Gastroesophageal sphincter (tissue), 4 donors: ENCODE data around the gene SLC10A3. TPM values are rescaled to one million over a fixed set of nuclear protein-coding genes. Genes with fewer than 3 reads are reported as not detected.
A peak's percentile ranks its signal among the peaks of the same experiment; 100 is the strongest.

Source experiments
- ATAC-seq: fragments of 150-250 bp; one replicate; pipeline ENCODE4 v1.9.1; 2016; ENCODE audit warnings: mild to moderate bottlenecking, moderate library complexity
- H3K27ac ChIP-seq, 4 donors: fragments of 200-600 bp; sonication (generic) in 3 of 4; 1 replicate in 3 of 4; 2 replicates in 1 of 4; pipeline ENCODE4 v1.5.1; 2016 to 2019
- H3K27me3 ChIP-seq: fragments of 200-600 bp; sonication (generic); one replicate; pipeline ENCODE4 v1.5.1; 2019
- H3K36me3 ChIP-seq, 2 donors: fragments of 200-600 bp; sonication (generic); one replicate each; pipeline ENCODE4 v1.5.1; 2019; ENCODE audit warnings: control low read depth in 1 of 2
- H3K4me1 ChIP-seq, 3 donors: fragments of 200-600 bp; sonication (generic); 1 replicate in 2 of 3; 2 replicates in 1 of 3; pipeline ENCODE4 v1.5.1; 2016 to 2019; ENCODE audit warnings: control low read depth in 2 of 3
- H3K4me3 ChIP-seq, 2 donors: fragments of 200-600 bp; sonication (generic); one replicate each; pipeline ENCODE4 v1.5.1; 2019; ENCODE audit warnings: mild to moderate bottlenecking in 1 of 2, moderate library complexity in 1 of 2
- H3K9me3 ChIP-seq, 3 donors: fragments of 200-600 bp; sonication (generic); one replicate each; pipeline ENCODE4 v1.5.1; 2017 to 2019; ENCODE audit warnings: control low read depth in 2 of 3
- EP300 ChIP-seq: sonication (generic); formaldehyde crosslinking; IDR thresholded peaks from one replicate; pipeline ENCODE4 v1.6.1; 2017; ENCODE audit warnings: antibody characterized with exemption, mild to moderate bottlenecking
- POLR2A ChIP-seq, 2 donors: fragments of 450-650 bp; IDR thresholded peaks; one replicate each; pipeline ENCODE4 v1.6.1; 2017; ENCODE audit warnings: antibody characterized with exemption in 2 of 2, mild to moderate bottlenecking in 2 of 2, moderate library complexity in 1 of 2
- POLR2AphosphoS5 ChIP-seq: sonication (generic); formaldehyde crosslinking; IDR thresholded peaks from one replicate; pipeline ENCODE4 v1.6.1; 2017; ENCODE audit warnings: antibody characterized with exemption
- WGBS, 2 donors: methylation state at CpG; one replicate each; pipeline ENCODE4 v1.1.5; 2018; ENCODE audit warnings: low coverage in 1 of 2; 5-methylcytosine and 5-hydroxymethylcytosine counted together
- total RNA-seq, 4 donors: library from RNA; depleted of rRNA; stranded (reverse); fragments of >200 nt; gene quantifications; one replicate each; pipeline ENCODE4 v1.1.0, GENCODE V29; 2016
- TF ChIP-seq, protein P1 (sequence below), 4 experiments: fragments of 200-600 bp in 2 of 4; fragments of 450-650 bp in 2 of 4; sonication (generic) in 1 of 4; IDR thresholded peaks; one replicate each; pipeline ENCODE4 v1.5.1; 2017 to 2019; ENCODE audit warnings: antibody characterized with exemption in 4 of 4, mild to moderate bottlenecking in 2 of 4, moderate library complexity in 2 of 4

SLC10A3 gene
- total RNA-seq, 4 donors from 2014 or later = 21.7 to 40.0 (median 31.8) TPM

DNA sequence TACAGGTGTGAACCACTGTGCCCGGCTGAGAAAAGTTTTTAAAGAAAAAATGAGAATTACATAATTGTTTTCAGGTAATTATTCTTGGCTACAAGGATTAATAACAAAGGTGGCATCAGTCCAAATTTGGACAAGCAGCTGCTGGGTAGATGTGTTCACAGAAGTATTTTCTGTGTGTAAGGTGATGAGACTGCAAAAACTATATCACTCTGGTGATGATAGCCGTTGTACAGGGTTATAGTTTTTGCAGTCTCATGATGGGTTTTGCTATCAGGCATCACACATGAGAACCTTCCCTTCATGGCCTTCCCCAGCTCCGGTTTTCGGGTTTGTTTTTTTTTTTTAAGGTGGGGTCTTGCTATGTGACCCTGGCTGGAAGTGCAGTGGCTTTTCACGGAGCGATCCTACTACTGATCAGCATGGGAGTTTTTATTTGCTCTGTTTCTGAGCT lies 5.1 kb upstream of the SLC10A3 start:
- no peak for ATAC-seq
- H3K4me3 ChIP-seq = no peak overlapping the region
- H3K27me3 ChIP-seq = no peaks in the 10 kb centered on the region
- no peaks in the 10 kb centered on the region for H3K9me3 ChIP-seq
- no peak for TF ChIP-seq POLR2AphosphoS5
- TF ChIP-seq POLR2A (IDR thresholded peaks at IDR 0.05) = no peak
- TF ChIP-seq, protein P1, sequence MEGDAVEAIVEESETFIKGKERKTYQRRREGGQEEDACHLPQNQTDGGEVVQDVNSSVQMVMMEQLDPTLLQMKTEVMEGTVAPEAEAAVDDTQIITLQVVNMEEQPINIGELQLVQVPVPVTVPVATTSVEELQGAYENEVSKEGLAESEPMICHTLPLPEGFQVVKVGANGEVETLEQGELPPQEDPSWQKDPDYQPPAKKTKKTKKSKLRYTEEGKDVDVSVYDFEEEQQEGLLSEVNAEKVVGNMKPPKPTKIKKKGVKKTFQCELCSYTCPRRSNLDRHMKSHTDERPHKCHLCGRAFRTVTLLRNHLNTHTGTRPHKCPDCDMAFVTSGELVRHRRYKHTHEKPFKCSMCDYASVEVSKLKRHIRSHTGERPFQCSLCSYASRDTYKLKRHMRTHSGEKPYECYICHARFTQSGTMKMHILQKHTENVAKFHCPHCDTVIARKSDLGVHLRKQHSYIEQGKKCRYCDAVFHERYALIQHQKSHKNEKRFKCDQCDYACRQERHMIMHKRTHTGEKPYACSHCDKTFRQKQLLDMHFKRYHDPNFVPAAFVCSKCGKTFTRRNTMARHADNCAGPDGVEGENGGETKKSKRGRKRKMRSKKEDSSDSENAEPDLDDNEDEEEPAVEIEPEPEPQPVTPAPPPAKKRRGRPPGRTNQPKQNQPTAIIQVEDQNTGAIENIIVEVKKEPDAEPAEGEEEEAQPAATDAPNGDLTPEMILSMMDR (IDR thresholded peaks at IDR 0.05) = no peak
- no peak for TF ChIP-seq EP300
- H3K4me1 ChIP-seq = peaks cover 0 to 4% (median 0%) of the 10 kb centered on the region in 3 donors
- 58 to 65% methylated on average over 4 to 5 of the region's 6 CpGs for WGBS, 2 donors
- H3K27ac ChIP-seq = no peak overlapping the region
- no peaks in the 10 kb centered on the region for H3K36me3 ChIP-seq

DNA sequence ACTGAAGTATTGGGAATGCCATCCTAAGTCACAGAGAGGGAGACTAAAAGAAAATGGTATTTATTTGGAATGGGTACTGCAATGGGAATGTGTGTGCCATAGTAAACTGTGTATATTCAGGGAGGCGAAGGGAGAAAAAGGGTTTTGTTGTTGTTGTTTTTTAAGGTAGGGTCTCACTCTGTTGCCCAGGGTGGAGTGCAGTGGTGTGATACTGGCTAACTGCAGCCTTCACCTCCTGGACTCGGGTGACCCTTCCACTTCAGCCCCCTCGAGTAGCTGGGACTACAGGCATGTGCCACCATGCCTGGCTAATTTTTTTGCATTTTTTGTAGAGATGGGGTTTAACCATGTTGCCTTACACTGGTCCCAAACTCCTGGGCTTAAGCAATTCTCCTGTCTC lies 4.3 kb upstream of the SLC10A3 start:
- no peak overlapping the region for H3K27ac ChIP-seq
- TF ChIP-seq, protein P1 (IDR thresholded peaks at IDR 0.05) = no peak
- TF ChIP-seq EP300 = no peak
- no peak for TF ChIP-seq POLR2AphosphoS5
- no peak for TF ChIP-seq POLR2A (IDR thresholded peaks at IDR 0.05)
- H3K4me1 ChIP-seq = peaks cover 0 to 5% (median 0%) of the 10 kb centered on the region in 3 donors
- H3K4me3 ChIP-seq = no peak overlapping the region
- no peaks in the 10 kb centered on the region for H3K36me3 ChIP-seq
- H3K27me3 ChIP-seq = no peaks in the 10 kb centered on the region
- H3K9me3 ChIP-seq = no peaks in the 10 kb centered on the region
- no peak for ATAC-seq
- WGBS, 2 donors = 55 to 83% methylated on average over 2 to 3 of the region's 3 CpGs

GRCh38 chrX:154490021-154490413 lies 412 bp downstream of the SLC10A3 start:
- no peaks in the 10 kb centered on the region for H3K9me3 ChIP-seq
- WGBS, 2 donors = 0% methylated on average over 2 of the region's 19 CpGs; no CpG with 5 or more reads in 1 of the 2 donors
- peaks cover 0 to 21% of the 10 kb centered on the region in 2 donors for H3K36me3 ChIP-seq
- H3K4me3 ChIP-seq = peak overlapping the region; percentile 64 to 74
- peaks cover 0 to 44% (median 4%) of the 10 kb centered on the region in 3 donors for H3K4me1 ChIP-seq
- H3K27me3 ChIP-seq = no peaks in the 10 kb centered on the region
- peak; percentile 15 for ATAC-seq
- TF ChIP-seq EP300 (no peak), POLR2AphosphoS5 (no peak), POLR2A (IDR thresholded peaks at IDR 0.05) (no peak)
- TF ChIP-seq, protein P1 (IDR thresholded peaks at IDR 0.05) = no peak
- peak overlapping the region; percentile 90 to 97 (median 96) for H3K27ac ChIP-seq

DNA sequence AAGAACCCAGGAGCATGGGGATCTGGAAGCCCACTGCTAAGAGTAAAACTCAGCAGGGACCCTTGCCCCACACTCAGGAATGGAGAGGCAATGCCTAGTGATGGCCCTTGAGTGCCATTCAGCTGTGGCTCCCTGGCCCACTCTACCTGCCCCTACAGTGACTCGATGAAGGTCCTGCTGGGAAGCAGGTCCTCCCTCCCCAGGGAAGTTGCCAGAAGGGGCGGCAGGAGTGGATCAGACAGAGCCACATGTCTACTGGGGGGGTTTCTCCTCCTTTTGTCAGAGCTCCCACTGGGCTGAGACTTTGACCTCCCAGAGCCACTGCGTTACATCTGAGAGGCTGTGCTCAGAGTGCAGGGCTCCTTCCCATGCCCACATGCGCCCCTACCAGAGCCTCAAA lies 1.2 kb downstream of the SLC10A3 start:
- H3K4me1 ChIP-seq = peaks cover 0 to 52% (median 4%) of the 10 kb centered on the region in 3 donors
- ATAC-seq = no peak
- peak overlapping the region in 1 of 2 donors; percentile 74 for H3K4me3 ChIP-seq
- H3K36me3 ChIP-seq = peaks cover 0 to 25% of the 10 kb centered on the region in 2 donors
- H3K27ac ChIP-seq = peak overlapping the region in 3 of 4 donors; percentile 90 to 97 (median 95)
- no peak for TF ChIP-seq EP300
- TF ChIP-seq POLR2AphosphoS5 = no peak
- no peak for TF ChIP-seq POLR2A (IDR thresholded peaks at IDR 0.05)
- TF ChIP-seq, protein P1 (IDR thresholded peaks at IDR 0.05) = no peak
- no peaks in the 10 kb centered on the region for H3K9me3 ChIP-seq
- H3K27me3 ChIP-seq = no peaks in the 10 kb centered on the region
- WGBS, 2 donors = 87% methylated on average over 4 of the region's 4 CpGs; no CpG with 5 or more reads in 1 of the 2 donors
